CD4-positive, alpha-beta T cell treated with Interleukin-6 at 100 ng/mL for 8 hours (primary cell): ENCODE results near the gene AMBRA1.
A peak's percentile ranks its signal among the peaks of the same experiment; 100 is the strongest.
"Not testable (repeated sequence)": the region's sequence is repeated elsewhere in the genome, so short reads cannot be mapped to it uniquely, and the experiment has no call there.

ENCODE experiments used
- DNase-seq: peaks from one replicate; pipeline ENCODE4 v3.0.0-alpha.2; 2020; ENCODE audit warnings: mixed read lengths, low spot score

AMBRA1 gene

GRCh38 chr11:46381819-46382645, 211.8 kb downstream of the AMBRA1 start:
- no peak for DNase-seq

DNA sequence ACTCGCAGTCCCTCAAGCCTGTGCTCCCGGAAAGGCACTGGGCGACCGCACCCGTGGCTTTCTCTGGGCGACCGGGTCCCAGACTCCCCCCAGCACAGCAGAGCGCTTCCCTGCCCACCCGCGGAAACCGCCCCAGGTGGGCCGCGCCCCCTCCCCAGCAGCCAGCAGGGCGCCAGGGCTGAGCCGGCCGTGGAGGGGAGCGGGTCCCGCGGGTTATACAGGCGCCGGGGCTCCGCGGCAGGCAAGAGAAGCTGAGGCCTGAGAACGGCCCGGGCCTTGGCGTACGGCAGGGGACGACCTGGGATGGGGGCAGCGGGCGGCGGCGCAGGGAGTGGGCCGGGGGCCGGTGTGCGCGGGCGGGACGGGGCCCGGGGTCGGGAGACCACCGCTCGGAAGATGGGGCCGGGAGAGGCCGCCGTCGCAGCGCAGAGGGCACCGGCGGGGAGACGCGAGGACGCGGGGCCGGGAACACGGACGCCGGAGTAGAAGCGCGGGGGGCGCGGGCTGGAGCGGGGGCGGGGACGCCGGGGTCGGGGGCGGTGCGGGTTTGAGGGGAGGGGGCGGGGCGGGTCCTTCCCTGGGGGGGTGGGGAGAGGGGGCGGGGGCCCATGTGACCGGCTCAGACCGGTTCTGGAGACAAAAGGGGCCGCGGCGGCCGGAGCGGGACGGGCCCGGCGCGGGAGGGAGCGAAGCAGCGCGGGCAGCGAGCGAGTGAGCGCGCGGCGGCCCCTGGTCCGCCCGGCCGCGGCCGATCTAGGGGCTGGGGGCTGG, 212.6 kb downstream of the AMBRA1 start, which contains the start of gene MDK:
Gene MDK, plus strand, starts transcription at position 622 of the 771 bp plus-strand sequence. CDS start 389 bp downstream, outside the sequence.
- DNase-seq = no peak

- peak; percentile 37 for DNase-seq
These were observed 213.3 kb downstream of the AMBRA1 start for GRCh38 chr11:46380340-46381047.

GRCh38 chr11:46379482-46380293, 214.1 kb downstream of the AMBRA1 start:
- DNase-seq = not testable (repeated sequence)

GRCh38 chr11:46378811-46379481, 214.9 kb downstream of the AMBRA1 start:
- DNase-seq = no peak

- DNase-seq = no peak
These were observed 215.5 kb downstream of the AMBRA1 start for GRCh38 chr11:46378296-46378695.

DNA sequence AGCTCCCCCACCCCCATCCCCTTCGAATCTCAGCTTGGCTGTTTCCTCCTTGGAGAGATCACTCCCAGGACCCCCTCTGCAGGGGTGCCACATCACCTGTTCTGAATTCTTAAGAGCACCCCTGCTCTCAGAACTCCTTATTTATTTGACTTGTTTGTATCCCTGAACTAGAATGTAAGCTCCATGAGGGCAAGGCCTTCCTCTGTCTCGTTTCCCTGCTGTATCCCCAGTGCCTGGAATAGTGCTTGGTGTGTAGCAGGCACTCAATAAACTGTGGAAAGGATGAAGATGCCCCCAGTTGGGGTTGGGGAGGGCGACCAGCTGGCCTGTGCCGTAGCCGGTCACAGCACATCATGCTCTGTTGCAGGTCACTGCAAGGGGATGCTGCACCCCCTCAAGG, 216.0 kb downstream of the AMBRA1 start:
- no peak for DNase-seq

GRCh38 chr11:46377290-46377689, 216.5 kb downstream of the AMBRA1 start:
- no peak for DNase-seq

GRCh38 chr11:46376258-46377050, 217.4 kb downstream of the AMBRA1 start:
- DNase-seq = no peak

DNA sequence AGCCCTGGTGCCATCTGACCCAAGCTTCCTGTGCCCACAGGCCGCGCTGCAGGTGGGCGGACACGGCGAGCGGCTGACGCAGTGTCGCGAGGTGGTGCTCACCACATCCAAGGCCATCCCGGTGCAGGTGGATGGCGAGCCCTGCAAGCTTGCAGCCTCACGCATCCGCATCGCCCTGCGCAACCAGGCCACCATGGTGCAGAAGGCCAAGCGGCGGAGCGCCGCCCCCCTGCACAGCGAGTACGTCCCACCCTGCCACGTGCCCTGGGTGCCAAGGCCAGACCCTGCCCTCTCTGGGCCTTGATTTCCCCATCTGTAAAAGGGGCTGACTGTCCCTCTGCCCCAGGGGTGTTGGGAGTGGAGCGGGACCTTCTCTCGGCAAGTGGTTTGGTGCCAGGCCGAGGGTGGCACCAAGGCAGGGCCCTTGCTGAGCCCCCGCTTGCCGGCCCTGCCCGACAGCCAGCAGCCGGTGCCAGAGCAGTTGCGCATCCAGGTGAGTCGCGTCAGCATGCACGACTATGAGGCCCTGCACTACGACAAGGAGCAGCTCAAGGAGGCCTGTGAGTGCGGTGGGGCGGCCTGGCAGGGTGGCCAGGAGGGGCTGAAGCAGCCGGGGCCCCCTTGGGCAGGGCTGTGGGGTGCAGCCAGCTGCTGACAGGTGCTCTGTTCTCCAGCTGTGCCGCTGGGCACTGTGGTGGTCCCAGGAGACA, 218.3 kb downstream of the AMBRA1 start:
- no peak for DNase-seq

DNA sequence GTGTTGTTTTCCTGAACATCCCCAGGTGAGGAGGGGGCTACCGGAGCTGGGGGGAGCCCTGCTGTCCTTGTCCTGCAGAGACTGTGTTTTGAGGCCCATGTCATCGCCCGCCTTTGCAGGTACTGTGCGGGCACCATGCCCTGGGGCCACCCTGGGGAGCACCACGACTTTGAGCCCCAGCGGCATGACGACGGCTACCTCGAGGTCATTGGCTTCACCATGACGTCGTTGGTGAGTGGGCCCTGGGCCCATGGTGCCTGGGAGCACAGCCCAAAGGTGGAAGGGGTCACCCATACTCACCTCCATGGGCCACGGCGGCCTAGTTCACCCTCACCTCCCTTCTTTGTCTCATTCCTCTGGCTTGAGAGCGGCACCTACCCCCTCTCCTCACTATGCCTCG, 219.0 kb downstream of the AMBRA1 start:
- no peak for DNase-seq

DNA sequence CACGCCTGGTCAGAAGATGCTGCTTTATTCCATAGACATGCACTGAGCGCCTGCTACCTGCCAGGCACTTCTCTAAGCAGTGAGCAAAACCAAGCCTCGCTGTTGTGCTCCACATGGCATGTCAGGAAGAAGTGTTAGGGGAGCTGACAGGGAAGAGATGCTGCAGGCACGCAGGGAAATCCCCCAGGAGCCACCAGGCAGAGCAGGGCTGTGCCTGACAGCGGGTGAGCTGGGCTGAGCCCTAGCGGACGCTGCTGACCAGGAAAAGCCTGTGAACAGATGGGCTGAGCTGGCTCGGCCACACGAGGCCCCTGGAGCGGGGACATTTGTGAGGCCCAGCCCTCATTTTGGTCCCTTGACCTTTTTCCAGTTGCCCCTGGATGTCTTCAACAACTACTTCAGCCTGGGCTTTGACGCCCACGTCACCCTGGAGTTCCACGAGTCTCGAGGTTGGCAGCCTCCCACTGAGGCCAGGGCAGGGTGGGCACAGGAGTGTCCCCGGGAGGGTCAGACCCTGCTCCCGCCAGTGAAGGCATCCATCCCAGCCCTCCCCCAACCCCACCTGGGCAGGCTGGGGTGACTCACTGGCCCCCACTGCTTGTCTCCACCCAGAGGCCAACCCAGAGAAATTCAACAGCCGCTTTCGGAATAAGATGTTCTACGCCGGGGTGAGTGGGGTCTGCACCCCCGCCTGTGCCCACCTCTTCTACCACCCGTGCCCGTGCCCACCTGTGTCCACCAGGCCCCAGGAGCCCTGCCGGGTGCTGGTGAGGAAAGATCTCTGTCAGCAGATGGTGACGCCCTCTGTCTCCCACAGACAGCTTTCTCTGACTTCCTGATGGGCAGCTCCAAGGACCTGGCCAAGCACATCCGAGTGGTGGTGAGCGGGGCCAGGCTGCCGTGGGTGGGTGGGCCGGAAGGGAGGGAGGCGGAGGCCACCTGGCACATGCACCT, 219.8 kb downstream of the AMBRA1 start:
- DNase-seq = no peak

DNA sequence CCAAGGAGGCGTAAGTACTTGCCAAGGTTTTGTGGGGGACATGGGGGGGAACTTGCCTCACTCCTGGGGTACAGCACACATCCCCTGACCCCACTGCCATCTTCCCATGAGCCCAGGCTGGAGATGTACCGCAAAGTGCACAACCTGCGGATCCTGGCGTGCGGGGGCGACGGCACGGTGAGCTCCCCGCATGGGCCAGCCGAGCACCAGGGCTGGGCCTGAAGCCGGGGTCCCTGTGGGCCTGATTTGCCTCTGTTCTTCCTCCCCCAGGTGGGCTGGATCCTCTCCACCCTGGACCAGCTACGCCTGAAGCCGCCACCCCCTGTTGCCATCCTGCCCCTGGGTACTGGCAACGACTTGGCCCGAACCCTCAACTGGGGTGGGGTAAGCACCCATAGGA, 221.3 kb downstream of the AMBRA1 start:
- not testable (repeated sequence) for DNase-seq

DNA sequence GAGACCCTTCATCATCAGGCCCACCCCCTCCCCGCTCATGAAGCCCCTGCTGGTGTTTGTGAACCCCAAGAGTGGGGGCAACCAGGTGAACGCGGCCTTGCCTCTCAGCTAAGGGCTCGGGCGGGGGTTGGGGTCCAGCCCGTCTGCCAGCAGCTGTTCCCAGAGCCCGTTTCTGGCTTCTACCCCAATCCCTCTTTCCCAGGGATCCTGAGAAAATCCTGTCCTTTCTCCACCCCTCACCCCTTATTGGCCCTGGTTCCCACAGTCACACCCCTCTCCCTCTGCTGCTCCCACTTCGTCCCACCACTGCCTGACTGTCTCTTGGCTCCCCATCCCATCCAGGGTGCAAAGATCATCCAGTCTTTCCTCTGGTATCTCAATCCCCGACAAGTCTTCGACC, 221.7 kb downstream of the AMBRA1 start:
- DNase-seq = no peak

DNA sequence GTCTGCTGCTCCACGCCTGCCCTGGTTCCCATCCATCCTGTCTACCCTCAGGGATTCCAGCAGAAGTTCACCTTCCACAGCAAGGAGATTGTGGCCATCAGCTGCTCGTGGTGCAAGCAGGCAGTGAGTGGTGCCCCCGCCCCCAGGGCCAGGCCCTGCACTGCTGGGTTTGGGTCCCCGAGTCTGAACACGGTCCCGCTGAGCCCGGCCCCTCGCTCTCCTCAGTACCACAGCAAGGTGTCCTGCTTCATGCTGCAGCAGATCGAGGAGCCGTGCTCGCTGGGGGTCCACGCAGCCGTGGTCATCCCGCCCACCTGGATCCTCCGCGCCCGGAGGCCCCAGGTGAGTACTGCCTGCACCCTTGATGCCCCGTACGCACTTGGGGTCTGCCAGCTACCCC, 222.6 kb downstream of the AMBRA1 start:
- DNase-seq = not testable (repeated sequence)

DNA sequence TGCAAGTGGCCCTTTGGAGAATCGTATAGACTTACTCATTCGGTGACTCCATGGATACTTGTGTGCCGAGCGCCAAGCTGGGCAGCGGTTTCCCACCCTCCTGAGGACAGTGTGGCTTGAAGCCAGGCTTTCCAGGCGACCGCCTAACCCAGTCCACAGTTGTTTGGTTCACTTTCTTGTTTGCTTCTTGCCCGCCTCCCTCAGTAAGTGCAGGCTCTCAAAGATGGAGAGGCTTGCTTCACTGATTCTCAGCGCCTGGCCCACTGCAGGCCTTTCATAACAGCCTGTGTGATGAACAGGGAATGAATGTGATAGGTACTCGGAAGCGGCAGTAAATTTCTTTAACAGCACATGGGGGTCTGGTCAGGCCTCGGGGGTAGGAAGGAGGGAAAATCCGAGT, 223.6 kb downstream of the AMBRA1 start:
- DNase-seq = no peak

DNA sequence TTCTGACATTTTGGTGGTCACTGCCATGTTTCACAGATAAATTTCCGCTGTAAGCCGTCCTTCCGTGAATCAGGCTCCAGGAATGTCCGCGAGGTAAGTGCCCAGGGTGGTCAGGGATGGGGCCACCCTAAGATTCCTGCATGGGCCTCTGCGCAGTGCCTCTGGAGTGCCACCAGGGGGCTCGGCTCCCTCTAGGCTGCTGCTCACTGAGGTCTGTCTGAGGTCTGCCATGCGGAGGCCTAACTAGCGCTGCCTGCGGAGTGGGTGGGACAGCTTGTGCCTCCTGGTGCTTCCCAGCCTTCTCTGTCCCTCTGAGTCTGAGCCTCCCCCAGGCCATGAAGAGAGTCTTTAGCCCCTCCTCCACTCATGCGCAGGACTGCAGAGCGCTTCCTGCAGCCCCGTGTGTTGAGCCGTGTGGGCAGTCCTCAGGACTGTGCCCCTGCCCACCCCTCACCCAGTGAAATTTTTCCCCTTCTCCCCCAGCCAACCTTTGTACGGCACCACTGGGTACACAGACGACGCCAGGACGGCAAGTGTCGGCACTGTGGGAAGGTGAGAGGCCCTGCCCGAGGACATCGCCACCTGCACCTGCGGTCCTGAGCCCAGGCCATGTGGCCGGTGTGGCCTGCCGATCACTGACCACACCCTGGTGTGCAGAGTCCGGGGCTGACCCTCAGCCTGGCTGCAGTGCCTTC, 224.2 kb downstream of the AMBRA1 start:
- peak; percentile 41 for DNase-seq

DNA sequence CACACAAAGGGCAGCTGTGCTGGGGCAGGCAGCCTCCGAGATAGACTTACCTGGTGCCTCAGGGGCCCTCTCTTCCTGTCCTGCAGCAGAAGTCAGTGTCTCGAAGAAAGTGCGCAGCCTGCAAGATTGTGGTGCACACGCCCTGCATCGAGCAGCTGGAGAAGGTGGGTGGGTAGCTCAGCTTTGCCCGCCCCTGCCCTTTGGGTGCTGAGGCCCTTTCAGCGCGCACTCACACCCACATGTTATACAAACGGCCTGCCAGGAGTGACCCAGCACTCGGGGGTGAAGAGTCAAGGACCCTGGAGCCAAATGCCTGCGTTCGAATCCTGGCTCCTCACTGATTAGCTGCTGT, 225.9 kb downstream of the AMBRA1 start:
- DNase-seq = no peak
